HepG2 (cell line): Measurements from ENCODE around the gene GPLD1. TPM values are rescaled to one million over a fixed set of nuclear protein-coding genes. Genes with fewer than 3 reads are reported as not detected.

Experiments used
- BRD4 ChIP-seq: sonication (generic); formaldehyde crosslinking; IDR thresholded peaks from 2 replicates; pipeline ENCODE4 v1.4.0; 2020; ENCODE audit warnings: missing genetic modification reagents
- DDIT3 ChIP-seq: sonication (generic); formaldehyde crosslinking; IDR thresholded peaks from 2 replicates; pipeline ENCODE4 v1.4.0; 2020; ENCODE audit warnings: mild to moderate bottlenecking, missing genetic modification reagents
- E2F1 ChIP-seq: sonication (generic); formaldehyde crosslinking; IDR thresholded peaks from 2 replicates; pipeline ENCODE4 v1.5.0; 2020; ENCODE audit warnings: missing genetic modification reagents
- PAXIP1 ChIP-seq: sonication (generic); formaldehyde crosslinking; conservative IDR thresholded peaks from 2 replicates; pipeline ENCODE4 v1.4.0; 2020; ENCODE audit warnings: mild to moderate bottlenecking, missing genetic modification reagents, moderate library complexity
- TRAFD1 ChIP-seq: sonication (generic); formaldehyde crosslinking; IDR thresholded peaks from 2 replicates; pipeline ENCODE4 v1.5.1; 2020; ENCODE audit warnings: missing genetic modification reagents, mild to moderate bottlenecking, borderline replicate concordance
- YEATS2 ChIP-seq: sonication (generic); formaldehyde crosslinking; IDR thresholded peaks from 2 replicates; pipeline ENCODE4 v1.4.0; 2020; ENCODE audit warnings: missing genetic modification reagents, borderline replicate concordance
- ZBTB8A ChIP-seq: sonication (generic); formaldehyde crosslinking; IDR thresholded peaks from 2 replicates; pipeline ENCODE4 v1.4.0; 2020; ENCODE audit warnings: mild to moderate bottlenecking, low read depth, missing genetic modification reagents, borderline replicate concordance
- ZNF407 ChIP-seq: sonication (generic); formaldehyde crosslinking; IDR thresholded peaks from one replicate; pipeline ENCODE4 v1.5.1; 2020; ENCODE audit warnings: mild to moderate bottlenecking, missing genetic modification reagents; ENCODE audit errors: not compliant biosample characterization
- ZNF75D ChIP-seq: sonication (generic); formaldehyde crosslinking; IDR thresholded peaks from 2 replicates; pipeline ENCODE4 v1.8.1; 2023; ENCODE audit warnings: missing genetic modification reagents, mild to moderate bottlenecking, borderline replicate concordance
- ZNF772 ChIP-seq: sonication (generic); formaldehyde crosslinking; IDR thresholded peaks from 2 replicates; pipeline ENCODE4 v1.5.0; 2020; ENCODE audit warnings: mild to moderate bottlenecking, missing genetic modification reagents
- polyA plus RNA-seq, 8 experiments: library from polyadenylated mRNA; depleted of rRNA in 3 of 8; stranded (reverse) in 7 of 8; unstranded in 1 of 8; fragments of >200 nt; fragmentation: Illumina TruSeq in 4 of 8; extraction: Trizol in 4 of 8; gene quantifications; 2 replicates each; pipeline versions ENCODE4 v1.2.1 to v1.2.3, GENCODE V29; 2011 to 2016; ENCODE audit warnings: low read depth in 4 of 8, missing spikeins in 1 of 8, mixed read lengths in 1 of 8; ENCODE audit not compliant: insufficient read depth in 1 of 8
- total RNA-seq, 5 experiments: library from RNA; depleted of rRNA; stranded (reverse); fragments of >200 nt; fragmentation: Illumina TruSeq; extraction: Trizol; gene quantifications; 2 replicates each; pipeline ENCODE4 v1.2.3, GENCODE V29; 2016; ENCODE audit warnings: low read depth in 1 of 5

The GPLD1 gene
- total and polyA plus RNA-seq, 2 of the 13 experiments (the other 11 are each of a cell fraction or from before 2014, with no cell fraction given) = 6.2 to 7.6 TPM

- TF ChIP-seq TRAFD1 (peak; percentile 47; the same call in 1 of the 2 replicates), ZBTB8A (CRISPR knock-in tag) (peak; percentile 73; the same call in 1 of the 2 replicates), ZNF407 (CRISPR knock-in tag) (peak; percentile 96), YEATS2 (CRISPR knock-in tag) (peak; percentile 83), BRD4 (CRISPR knock-in tag) (peak; percentile 99), ZNF772 (peak; percentile 99), PAXIP1 (peak; percentile 61), E2F1 (CRISPR knock-in tag) (peak; percentile 59; the same call in 1 of the 2 replicates), DDIT3 (CRISPR knock-in tag) (no peak), ZNF75D (no peak)
Observed at GRCh38 chr6:24402697-24403500, 86.5 kb downstream of the GPLD1 start, which contains the start of gene MRS2 (continued).
